ENCODE results near the gene CAPS2.

CAPS2 gene

GRCh38 chr12:75329918-75330826, at the start of gene CAPS2:
Gene CAPS2, minus strand, starts transcription at chr12:75330324. Its CDS starts 3,826 bp downstream, at chr12:75326498.
- peak; percentile 73 for DNase-seq

- no peak for DNase-seq
Observed at GRCh38 chr12:75378354-75378753, 48.2 kb upstream of the CAPS2 start.

- DNase-seq: no peak
Observed at GRCh38 chr12:75374971-75375370, 44.8 kb upstream of the CAPS2 start.

GRCh38 chr12:75366629-75367028, 36.5 kb upstream of the CAPS2 start:
- no peak for DNase-seq

- DNase-seq: no peak
Observed at GRCh38 chr12:75364919-75365318, 34.8 kb upstream of the CAPS2 start.

- DNase-seq: no peak
Observed at GRCh38 chr12:75361408-75361807, 31.3 kb upstream of the CAPS2 start.

- no peak for DNase-seq
Observed at GRCh38 chr12:75360920-75361319, 30.8 kb upstream of the CAPS2 start.

GRCh38 chr12:75354011-75354410, 23.9 kb upstream of the CAPS2 start:
- DNase-seq: no peak

- DNase-seq: no peak
Observed at GRCh38 chr12:75350413-75350812, 20.3 kb upstream of the CAPS2 start.

- DNase-seq: no peak
Observed at GRCh38 chr12:75349946-75350345, 19.8 kb upstream of the CAPS2 start.

GRCh38 chr12:75346215-75346614, 16.1 kb upstream of the CAPS2 start:
- DNase-seq: peak; percentile 15

GRCh38 chr12:75345531-75345930, 15.4 kb upstream of the CAPS2 start:
- DNase-seq: no peak

GRCh38 chr12:75341873-75342272, 11.7 kb upstream of the CAPS2 start:
- DNase-seq: no peak

GRCh38 chr12:75337905-75338304, 7.8 kb upstream of the CAPS2 start:
- no peak for DNase-seq

GRCh38 chr12:75334384-75335030, 4.4 kb upstream of the CAPS2 start, which contains the start of gene GLIPR1L1:
Gene GLIPR1L1, plus strand, starts transcription at chr12:75334670. Its CDS starts 59 bp downstream, at chr12:75334729.
- DNase-seq: peak; percentile 82

GRCh38 chr12:75327642-75328041, 2.5 kb downstream of the CAPS2 start:
- DNase-seq: no peak

- no peak for DNase-seq
Observed at GRCh38 chr12:75323663-75324062, 6.5 kb downstream of the CAPS2 start.

- no peak for DNase-seq
Observed at GRCh38 chr12:75322464-75322863, 7.7 kb downstream of the CAPS2 start.

- DNase-seq: no peak
Observed at GRCh38 chr12:75317784-75318183, 12.3 kb downstream of the CAPS2 start.

- DNase-seq: no peak
Observed at GRCh38 chr12:75315518-75315917, 14.6 kb downstream of the CAPS2 start.

GRCh38 chr12:75311369-75311768, 18.8 kb downstream of the CAPS2 start:
- no peak for DNase-seq

GRCh38 chr12:75308279-75308678, 21.8 kb downstream of the CAPS2 start:
- no peak for DNase-seq

- no peak for DNase-seq
Observed at GRCh38 chr12:75305412-75306332, 24.5 kb downstream of the CAPS2 start.
